HTR-8/SVneo (cell line): ENCODE results near the gene RBM33.

Experiments used
- DNase-seq: peaks from one replicate; pipeline ENCODE4 v3.0.0; 2011; ENCODE audit warnings: low spot score, mixed read lengths; ENCODE audit not compliant: insufficient read length
- FAIRE-seq: peaks from 2 replicates; lab custom pipeline; 2011; peaks lifted over from hg19 to GRCh38; lab: Jason Lieb, UNC

RBM33 gene

GRCh38 chr7:155717010-155717744, 72.7 kb downstream of the RBM33 start:
- FAIRE-seq (no peak), DNase-seq (no peak)

GRCh38 chr7:155721056-155721455, 76.6 kb downstream of the RBM33 start:
- DNase-seq (no peak), FAIRE-seq (no peak)

GRCh38 chr7:155722118-155722517, 77.7 kb downstream of the RBM33 start:
- FAIRE-seq = no peak
- DNase-seq = no peak

- DNase-seq (no peak), FAIRE-seq (no peak)
Measured at GRCh38 chr7:155722936-155723335, 78.5 kb downstream of the RBM33 start.

GRCh38 chr7:155724327-155725005, 80.0 kb downstream of the RBM33 start:
- no peak for FAIRE-seq
- DNase-seq = no peak

GRCh38 chr7:155725006-155725355, 80.5 kb downstream of the RBM33 start:
- no peak for FAIRE-seq
- DNase-seq = no peak

- no peak for DNase-seq
- FAIRE-seq = no peak
Measured at GRCh38 chr7:155727616-155728015, 83.2 kb downstream of the RBM33 start.

GRCh38 chr7:155728116-155728515, 83.7 kb downstream of the RBM33 start:
- no peak for DNase-seq
- no peak for FAIRE-seq

- no peak for FAIRE-seq
- DNase-seq = no peak
Measured at GRCh38 chr7:155729847-155730246, 85.4 kb downstream of the RBM33 start.

- DNase-seq = no peak
- no peak for FAIRE-seq
Measured at GRCh38 chr7:155731380-155731779, 86.9 kb downstream of the RBM33 start.

GRCh38 chr7:155731871-155732270, 87.4 kb downstream of the RBM33 start:
- FAIRE-seq (no peak), DNase-seq (no peak)

GRCh38 chr7:155732286-155732685, 87.8 kb downstream of the RBM33 start:
- no peak for DNase-seq
- FAIRE-seq = no peak

- DNase-seq (no peak), FAIRE-seq (no peak)
Measured at GRCh38 chr7:155733582-155734444, 89.4 kb downstream of the RBM33 start.

GRCh38 chr7:155734445-155734809, 90.0 kb downstream of the RBM33 start:
- FAIRE-seq (no peak), DNase-seq (no peak)

GRCh38 chr7:155735442-155736115, 91.1 kb downstream of the RBM33 start:
- DNase-seq (no peak), FAIRE-seq (no peak)

GRCh38 chr7:155737590-155737989, 93.1 kb downstream of the RBM33 start:
- no peak for DNase-seq
- no peak for FAIRE-seq

- no peak for FAIRE-seq
- DNase-seq = no peak
Measured at GRCh38 chr7:155738104-155738503, 93.6 kb downstream of the RBM33 start.

GRCh38 chr7:155738652-155739537, 94.4 kb downstream of the RBM33 start:
- FAIRE-seq (no peak), DNase-seq (peak; percentile 11)

GRCh38 chr7:155739538-155740143, 95.2 kb downstream of the RBM33 start:
- FAIRE-seq (no peak), DNase-seq (no peak)
